ENCODE results near the gene TBX1.
"Not testable (repeated sequence)": the region's sequence is repeated elsewhere in the genome, so short reads cannot be mapped to it uniquely, and the experiment has no call there.

The TBX1 gene

DNA sequence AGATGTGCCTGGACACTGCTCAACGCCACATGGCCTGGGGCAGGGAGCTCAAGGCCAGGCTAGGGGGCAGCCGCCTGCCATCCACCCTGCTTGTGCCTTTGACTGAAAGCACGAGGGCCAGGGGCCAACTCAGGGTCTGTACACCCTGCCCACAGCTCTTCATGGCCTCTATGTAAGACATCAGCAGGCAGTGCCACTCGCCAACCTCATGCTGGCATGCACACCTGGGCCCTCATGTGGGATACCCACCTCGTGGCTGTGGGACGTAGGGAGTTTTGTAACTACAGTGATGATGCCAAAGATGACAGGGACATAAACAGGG lies 25.6 kb downstream of the TBX1 start:
- no peak for DNase-seq

DNA sequence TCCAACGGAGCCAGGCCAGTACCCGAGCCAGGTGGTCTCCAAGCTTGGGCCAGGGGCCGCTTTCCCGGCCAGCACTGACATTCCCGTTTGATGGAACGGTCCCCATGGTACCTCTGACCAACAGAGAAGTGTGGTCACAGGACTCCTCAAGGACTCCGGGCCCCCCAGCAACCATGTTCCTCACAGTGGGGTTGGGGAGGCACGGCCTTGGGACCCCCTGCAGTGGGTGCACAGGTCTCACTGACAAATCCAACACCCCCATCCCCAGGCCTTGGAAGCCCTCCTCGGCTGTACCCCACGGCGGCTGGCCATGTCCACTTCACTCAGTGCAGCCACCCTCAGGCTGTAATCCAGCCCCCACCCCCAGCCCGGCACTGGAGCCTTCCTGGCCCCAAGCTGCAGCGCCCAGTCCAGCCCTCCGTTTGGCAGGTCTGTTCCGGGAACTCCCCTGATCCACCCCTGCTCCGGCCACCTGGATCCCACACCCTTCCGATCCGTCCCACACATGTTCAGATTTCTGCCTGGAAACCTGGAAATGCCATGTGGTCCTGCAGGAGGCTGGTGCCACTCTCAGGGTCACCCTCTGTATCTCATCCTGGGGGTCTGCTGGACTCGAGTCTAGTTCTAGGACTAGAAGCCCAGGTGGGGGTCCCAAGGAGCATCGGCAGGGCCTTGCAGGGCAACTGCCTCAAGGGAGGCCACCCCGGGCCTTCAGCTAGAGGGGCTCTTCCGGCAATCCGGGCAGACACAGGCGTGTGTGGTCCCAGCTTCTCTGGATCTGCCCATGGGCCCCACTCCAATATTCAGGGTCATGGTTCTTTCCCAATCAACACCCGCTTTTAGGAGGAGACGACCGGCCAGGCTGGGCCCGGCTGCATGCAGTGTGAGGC lies 26.6 kb downstream of the TBX1 start:
- DNase-seq: no peak

DNA sequence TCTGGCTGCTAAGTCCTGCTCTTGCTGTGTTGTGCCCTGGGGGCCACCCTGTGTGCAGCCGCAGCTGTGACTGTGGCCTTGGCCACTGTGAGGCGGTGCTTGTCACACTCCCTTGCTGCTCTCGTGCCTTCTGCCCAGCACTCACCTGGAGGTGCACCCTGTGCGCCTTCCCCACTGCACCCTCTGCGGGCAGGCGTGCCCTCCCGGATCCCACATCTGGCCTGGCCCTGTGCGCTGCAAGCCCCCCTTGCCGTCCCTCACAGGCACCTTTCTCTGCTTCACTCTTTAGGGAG lies 27.2 kb downstream of the TBX1 start:
- DNase-seq: no peak

DNA sequence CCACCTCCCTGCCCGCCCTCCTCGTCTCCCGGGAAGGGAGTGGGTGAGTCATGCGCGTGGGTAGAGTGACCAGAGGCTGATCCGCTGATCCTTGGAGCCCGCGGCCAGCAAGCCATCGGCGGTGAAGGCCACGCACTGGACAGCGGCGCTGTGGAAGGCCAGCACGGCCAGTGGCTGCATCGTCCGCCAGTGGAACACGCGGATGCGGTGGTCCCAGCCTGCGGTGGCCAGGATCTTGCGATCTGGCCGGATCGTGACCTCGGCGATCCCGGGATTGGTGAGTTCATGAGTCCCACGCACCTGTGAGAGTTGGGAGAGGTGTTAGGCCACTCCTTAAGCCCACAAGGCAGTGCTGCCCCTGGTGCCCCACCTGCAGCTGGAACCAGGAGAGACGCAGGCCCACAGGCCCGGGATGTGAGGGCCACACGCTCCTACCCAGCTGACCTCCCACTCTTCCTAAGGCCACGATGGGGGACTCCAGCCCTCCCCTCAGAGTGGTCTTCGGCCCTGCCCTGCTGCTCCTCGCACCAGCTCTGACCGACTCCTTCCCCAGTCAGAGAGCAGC lies 28.2 kb downstream of the TBX1 start:
- no peak for DNase-seq

DNA sequence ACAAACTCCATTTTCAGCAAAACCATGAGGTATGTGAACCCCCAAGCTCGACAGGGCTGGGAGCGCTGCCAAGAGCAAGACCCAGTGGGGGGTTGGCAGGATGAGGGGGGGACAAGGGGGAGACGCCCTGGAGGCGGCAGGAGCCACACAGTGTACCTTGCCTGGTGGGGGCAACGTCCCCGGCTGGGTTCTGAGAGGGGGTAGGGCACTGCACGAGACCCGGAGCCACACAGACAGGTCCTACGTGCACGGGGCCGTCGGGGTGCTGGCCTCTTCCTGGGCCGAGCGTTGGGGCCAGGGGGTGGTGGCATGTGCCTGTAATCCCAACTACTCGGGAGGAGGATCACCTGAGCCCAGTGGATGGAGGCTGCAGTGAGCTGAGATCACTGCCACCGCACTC lies 28.8 kb downstream of the TBX1 start:
- no peak for DNase-seq

DNA sequence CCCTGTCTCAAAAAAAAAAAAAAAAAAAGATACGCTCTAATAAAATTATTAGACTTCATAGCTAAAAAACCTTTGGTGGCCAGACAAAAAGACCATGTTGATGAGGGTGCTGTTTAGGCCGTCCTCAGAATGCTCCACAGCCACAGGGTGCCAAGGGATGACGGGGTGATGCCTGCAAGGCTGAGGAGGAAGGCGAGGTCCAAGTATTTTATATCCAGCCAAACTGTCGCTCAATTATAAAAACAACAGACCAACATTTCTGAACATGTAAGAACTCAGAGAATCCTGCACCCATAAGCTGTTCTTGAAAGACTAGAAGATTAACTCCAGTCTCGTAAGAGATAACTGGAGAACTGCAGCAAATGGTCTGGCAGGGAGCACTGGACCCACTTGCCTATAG lies 29.2 kb downstream of the TBX1 start:
- DNase-seq: no peak

DNA sequence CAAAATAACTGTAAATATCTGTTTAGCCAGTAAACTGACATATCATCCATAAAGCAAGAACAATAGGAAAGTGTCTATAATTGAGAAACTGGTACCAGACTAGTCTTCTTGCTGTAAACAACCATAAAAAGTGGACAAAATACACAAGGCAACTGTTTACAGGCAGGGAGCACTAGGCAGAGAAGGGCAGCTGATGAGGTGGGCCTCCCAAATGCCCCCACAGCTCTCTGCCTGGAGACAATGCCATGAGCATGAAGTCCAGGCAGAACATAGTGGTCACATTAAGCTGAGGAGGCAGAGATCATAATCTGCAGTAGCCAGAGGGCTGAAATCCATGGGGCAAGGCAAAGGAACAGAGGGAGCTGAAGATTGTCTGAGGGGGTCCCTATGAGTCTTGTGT lies 30.7 kb downstream of the TBX1 start:
- no peak for DNase-seq

DNA sequence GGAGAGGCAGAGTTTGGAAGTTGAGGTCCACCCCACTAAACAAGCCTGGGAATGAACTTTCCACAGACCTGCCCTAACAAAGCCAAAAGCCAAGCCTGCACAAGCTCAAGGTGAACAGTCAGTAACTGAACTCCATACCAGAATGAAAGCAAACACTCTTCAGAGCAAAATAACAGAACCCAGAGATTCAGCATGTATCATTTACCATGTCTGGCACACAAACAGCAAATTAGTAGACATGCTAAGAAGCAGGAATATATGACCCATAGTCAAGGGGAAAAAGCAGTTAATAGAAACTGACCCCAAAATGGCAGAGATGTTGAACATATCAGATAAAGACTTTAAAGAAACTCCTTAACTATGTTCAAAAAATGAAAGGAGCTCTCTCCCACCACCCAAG lies 31.3 kb downstream of the TBX1 start:
- DNase-seq: no peak

DNA sequence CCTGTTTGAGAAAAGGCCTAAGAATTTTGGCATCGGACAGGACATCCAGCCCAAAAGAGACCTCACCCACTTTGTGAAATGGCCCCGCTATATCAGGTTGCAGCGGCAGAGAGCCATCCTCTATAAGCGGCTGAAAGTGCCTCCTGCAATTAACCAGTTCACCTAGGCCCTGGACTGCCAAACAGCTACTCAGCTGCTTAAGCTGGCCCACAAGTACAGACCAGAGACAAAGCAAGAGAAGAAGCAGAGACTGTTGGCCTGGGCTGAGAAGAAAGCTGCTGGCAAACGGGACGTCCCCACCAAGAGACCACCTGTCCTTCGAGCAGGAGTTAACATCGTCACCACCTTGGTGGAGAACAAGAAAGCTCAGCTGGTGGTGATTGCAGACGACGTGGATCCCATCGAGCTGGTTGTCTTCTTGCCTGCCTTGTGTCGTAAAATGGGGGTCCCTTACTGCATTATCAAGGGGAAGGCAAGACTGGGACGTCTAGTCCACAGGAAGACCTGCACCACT lies 31.9 kb downstream of the TBX1 start:
- DNase-seq: not testable (repeated sequence)

DNA sequence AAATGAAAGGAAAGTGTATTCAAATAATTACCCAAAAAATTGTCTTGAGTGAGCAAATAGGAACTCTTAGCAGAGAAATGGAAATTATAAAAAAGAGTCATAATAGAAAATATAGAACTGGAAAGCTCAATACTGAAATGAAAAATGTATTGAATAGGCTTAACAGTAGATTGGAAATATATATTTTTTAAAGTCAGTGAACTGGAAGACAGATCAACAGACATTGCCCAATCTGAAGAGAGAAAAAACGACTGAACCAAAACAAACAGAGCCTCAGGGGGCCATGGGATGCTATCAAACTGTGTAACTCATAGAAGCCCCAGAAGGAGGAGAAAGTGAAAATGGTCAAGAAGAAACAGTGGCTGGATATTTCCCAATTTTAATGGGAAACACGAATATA lies 32.6 kb downstream of the TBX1 start:
- no peak for DNase-seq

DNA sequence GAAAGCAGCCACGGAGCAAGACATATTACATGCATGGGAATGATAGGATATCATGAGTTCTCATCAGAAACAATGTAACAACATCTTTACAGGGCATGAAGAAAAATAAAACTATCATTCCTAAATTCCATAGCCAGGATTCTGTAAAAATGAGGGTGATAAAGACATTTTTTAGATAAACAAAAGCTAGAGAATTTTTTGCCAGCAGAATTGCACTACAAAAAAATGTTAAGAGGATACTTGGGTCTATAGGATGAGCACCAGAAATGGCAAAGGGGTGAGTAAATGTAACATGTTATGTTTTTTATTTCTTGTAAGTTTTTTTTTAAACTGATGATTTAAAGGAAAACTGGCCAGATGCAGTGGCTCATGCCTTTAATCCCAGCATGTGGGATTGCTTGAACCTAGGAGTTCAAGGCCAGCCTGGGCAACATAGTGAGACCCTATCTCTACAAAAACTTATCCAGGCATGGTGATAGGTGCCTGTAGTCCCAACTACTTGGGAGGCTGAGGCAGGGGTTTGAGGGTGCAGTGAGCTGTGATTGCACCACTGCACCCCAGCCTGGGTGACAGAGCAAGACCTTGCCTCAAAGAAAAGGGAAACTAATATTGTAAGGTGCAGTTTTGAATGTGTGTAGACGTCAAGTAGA lies 33.2 kb downstream of the TBX1 start:
- no peak for DNase-seq

DNA sequence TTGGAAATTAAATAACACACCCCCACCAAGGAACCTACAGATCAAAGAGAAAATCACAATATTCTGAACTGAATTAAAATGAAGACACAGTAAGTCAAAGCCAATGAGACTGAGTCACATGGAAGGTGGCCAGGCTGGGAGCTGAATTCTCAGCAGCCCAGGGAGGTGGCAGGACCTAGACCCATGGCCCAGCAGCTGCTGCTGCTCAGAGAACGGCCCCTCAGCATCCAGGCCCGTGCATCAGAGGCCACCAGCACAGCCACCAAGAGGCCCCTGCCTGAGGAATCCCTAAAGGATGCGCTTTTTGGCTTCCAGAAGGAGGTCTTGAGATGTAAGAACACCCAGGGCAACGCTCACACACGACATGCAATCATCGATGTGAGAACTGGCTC lies 35.0 kb downstream of the TBX1 start:
- no peak for DNase-seq

DNA sequence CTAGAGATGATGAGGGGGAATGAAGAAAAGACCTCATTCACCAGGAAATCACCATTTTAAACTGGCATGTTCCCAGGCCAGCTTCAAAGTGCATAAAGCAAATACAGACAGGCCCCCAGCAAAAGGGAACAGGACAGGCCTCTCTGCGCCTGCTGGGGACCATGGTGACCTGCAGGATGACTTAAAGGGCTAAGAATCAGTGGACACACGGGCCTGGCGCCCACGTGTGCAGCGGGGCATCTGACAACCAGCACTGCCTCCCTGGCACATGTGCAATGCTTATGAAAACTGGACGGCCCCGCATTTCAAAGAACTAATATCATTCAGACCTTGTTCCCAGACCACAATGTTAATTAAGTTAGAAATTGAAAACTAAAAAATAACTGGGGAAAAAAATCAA lies 35.6 kb downstream of the TBX1 start:
- DNase-seq: no peak

DNA sequence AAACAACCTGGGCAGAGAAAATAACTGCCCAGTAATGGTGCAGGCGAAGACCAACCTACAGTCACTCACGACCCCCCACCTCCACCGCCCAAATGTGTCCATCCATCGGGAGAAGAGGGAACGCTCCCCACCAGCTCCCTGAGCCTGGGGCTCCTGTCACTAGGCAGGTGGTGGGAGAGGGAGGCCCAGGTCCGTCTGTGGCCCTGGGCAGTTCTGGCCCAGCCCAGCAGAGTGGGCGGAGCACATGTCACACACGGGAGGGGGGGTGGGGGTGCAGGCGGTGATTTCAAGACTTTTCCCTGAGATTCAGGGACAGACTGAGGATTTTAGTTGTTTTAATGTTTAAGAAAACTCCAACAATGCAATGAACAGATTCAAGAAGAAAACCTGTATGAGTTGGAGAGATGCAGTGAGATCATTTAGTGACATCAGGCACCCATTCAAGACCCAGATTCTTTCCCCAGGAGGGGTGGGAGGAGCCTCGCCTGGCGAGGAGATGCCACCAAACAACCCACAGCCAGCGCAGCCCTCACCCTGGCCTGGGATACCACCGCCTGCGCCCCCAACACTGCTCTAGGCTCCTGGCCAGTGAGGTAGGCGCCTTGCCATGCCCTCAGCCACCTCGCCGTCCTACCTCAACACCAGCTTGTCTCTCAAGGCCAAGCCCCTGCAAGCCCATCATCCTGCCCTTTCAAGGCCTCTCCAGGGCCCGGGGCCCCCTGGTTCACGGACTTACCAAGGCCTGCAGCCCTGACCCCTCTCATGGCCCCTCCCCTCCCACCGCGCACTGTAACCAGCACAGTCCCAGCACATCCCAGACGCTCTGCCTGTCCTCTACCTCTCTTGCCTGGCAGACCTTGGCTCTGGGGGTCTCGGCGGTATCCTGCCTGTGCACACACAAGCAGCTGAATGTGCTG lies 36.8 kb downstream of the TBX1 start:
- DNase-seq: no peak

DNA sequence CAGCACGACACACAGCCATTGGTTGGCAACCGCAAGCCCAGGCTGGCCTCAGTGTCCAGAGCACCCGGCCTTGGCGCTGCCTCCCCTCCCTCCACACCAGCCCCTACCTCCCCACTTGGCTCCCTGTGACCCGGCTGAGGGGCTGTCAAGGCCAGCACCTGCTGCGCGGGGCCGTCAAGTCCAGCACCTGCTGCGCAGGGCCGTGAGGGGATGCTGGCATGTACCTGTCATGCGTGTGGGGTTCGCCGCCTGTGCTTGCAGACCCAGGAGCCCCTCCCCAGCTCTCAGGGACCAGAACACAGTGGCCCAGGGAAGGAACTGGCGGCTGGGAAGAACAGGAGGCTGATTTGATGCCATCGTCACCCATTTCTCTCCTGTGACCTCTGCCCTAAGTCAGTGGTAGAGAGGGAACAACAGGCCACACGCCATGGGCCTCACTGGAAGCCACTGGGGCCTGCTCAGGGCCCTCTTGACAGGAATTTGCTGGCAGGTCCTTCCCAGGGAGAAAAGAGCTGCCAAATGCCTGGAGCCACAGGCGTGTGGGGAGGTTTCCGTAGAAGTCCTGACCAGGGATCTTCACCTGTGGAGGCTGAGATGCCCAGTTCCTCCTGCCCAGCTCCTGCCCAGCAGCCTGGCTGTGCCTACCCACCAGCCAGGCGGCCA lies 37.6 kb downstream of the TBX1 start:
- DNase-seq: no peak

DNA sequence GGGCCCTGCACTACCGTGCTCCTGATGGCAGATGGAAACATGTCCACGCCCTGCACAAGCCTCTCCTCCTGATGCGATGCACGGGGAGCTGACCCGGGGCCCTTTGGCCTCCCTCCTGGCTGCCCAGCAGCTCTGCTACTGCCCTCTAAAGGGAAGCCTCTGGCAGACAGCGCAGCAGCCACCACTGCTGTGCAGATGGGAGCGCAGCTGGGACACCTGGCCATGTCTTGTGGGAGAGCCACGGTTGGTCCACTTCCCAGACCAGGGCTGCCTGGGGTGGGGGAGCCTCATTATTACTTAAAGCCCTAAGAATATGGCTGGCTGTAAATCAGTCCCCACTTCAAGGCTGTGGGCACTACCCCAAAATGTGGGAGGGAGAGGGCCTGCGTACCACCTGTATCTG lies 38.3 kb downstream of the TBX1 start:
- DNase-seq: no peak

DNA sequence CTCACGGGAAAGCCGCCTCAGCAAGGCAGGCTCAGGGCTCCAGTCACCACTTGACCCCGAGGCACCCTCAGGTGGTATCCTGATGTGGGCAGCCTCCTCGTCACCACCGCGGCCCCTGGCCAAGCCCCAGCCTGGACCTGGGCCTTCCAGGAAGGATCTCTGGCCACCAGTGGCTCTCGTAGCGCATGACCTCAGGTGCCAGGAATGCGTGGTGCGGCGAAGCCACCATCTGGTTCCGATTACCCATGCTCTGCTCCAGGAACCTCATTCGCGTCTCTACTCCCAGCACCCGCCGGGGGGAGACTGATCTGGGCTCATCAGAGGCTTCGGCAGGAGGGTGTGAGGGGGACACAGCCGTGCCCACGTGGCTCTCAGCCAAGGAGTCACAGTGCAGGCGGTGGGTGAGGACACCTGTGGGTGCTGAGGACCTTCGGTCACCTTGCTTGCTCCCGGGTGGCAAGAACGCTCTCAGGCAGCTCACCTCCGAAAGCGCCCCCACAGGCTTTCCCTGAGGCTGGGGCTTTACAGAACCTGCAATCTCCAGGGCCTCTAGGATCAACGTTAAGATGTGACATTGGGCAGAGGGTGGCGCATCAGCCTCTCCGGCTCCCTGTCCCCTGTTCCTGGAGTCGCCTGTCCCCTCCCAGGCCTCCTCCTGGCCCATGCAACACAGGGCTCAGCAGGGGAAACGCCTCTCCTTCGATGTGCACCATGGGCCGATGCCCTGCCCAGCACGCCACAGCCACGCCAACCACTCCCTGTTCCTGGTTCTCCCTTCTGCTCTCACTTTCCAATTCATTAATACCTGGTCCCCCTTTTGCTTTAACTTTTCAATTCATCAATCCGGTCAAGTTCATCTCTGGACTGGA lies 39.0 kb downstream of the TBX1 start:
- DNase-seq: no peak

DNA sequence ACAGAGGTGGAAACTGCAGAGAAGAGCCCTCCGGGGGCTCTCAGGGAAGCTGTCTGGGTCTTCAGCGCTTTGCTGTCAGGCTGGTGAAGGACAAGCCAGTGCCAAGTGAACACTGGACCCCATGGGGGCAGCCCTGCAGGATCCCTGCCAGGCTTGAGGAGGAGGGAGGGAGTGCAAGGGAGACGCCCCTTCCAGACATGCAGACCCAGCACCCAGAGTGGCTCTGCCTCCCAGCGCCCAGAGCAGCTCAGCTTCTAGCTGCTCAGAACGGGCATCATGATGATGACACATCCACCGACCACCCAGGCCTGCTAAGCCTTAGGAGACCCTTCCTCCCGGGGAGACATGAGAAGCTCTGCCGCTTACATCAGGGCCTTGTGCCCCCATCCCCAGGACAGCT lies 39.7 kb downstream of the TBX1 start:
- no peak for DNase-seq

DNA sequence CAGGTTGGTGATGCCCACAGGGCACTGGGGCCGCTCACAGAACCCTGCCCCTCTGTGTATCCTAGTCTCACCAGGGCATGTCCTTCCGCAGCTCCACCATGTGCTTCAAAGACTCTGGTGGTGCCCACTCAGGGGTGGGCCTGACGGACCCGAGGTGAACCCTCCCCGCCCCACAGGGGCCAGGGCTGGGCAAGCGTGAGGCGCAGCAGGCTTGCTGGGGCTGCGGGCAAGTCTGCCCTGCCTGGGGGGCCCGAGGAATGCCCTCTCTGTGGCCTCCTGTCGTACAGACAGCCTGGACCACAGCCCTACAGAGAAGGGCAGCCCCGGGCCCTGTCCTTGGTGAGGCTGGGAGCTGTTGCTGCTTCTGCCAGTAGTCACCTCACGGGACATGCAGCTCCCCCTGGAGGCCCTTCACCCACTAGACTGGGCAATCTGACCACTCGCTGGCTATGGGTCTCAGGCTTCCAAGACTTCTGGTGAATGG lies 40.2 kb downstream of the TBX1 start:
- DNase-seq: no peak

DNA sequence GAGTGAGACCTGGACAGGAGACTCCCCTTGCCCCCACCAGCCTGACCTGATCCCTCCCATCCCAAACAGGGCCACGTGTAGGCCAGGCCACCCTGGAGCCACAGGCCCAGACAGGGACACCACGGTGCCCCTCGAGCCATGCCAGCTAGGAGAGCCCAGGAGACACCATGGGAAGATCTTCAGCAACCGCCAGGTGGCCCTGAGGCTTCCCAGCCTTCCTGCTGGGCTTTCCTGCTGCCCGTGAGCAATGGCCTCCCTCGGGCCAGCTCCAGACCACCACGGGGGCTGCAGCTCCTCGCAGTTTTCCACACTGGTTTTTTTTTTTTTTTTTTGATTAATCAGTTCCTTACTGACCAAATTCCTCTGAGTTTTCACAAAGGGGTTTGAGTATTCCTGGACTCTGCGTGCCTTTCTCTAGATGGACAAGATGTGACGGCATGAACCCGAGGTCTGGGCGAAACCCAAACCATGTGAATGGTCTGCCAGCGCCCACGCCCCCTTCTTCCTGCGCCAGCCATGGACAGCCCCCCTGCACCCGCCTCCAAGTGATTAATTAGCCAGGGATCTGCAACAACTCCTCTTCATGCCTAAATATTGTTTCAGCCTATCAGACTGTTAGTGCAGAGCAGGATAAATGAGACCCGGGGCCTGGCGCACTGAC lies 40.9 kb downstream of the TBX1 start:
- no peak for DNase-seq
